H1 (cell line): ENCODE data around the gene TRIM28. TPM values are rescaled to one million over a fixed set of nuclear protein-coding genes. Genes with fewer than 3 reads are reported as not detected.

Experiments used
- CTCF ChIA-PET: fragments of 300-600 bp; sonication (Branson Sonifier 250); formaldehyde crosslinking; loops from one replicate; lab custom pipeline; 2021; ENCODE audit not compliant: partially characterized antibody; lab: Charles Lee
- POLR2A ChIA-PET: fragments of 300-600 bp; sonication (Branson Sonifier 250); formaldehyde crosslinking; loops from one replicate; lab custom pipeline; 2021; ENCODE audit warnings: inconsistent platforms; ENCODE audit not compliant: partially characterized antibody; lab: Charles Lee
- DNase-seq, 2 experiments: peaks; one replicate each; pipeline versions ENCODE4 v3.0.0 to v3.0.0-alpha.2; 2010 to 2022; ENCODE audit warnings: low spot score in 2 of 2, low read depth in 1 of 2, mixed read lengths in 1 of 2
- FAIRE-seq: peaks from 2 replicates; lab custom pipeline; 2011; peaks lifted over from hg19 to GRCh38; lab: Jason Lieb, UNC
- H2AFZ ChIP-seq: 2 replicates; pipeline ENCODE4 v1.8.1; 2012; ENCODE audit warnings: low read length, inconsistent platforms
- H2AK5ac ChIP-seq: 2 replicates; pipeline ENCODE4 v1.6.1; 2013; ENCODE audit warnings: low read depth, low read length
- H2BK120ac ChIP-seq: replicated peaks from 2 replicates; pipeline ENCODE3; 2013; ENCODE audit warnings: low read depth, low read length, inconsistent platforms
- H2BK12ac ChIP-seq: 2 replicates; pipeline ENCODE4 v1.6.1; 2013; ENCODE audit warnings: low read depth, low read length
- H2BK15ac ChIP-seq: 2 replicates; pipeline ENCODE4 v1.6.1; 2013; ENCODE audit warnings: low read length
- H2BK20ac ChIP-seq: 2 replicates; pipeline ENCODE4 v1.6.1; 2013; ENCODE audit warnings: low read length
- H2BK5ac ChIP-seq: 2 replicates; pipeline ENCODE4 v1.6.1; 2013; ENCODE audit warnings: low read depth, low read length
- H3K14ac ChIP-seq: 2 replicates; pipeline ENCODE4 v1.6.1; 2013; ENCODE audit warnings: inconsistent platforms; ENCODE audit not compliant: insufficient read length
- H3K18ac ChIP-seq: 2 replicates; pipeline ENCODE4 v1.6.1; 2013; ENCODE audit warnings: low read length; ENCODE audit errors: extremely low read depth
- H3K23ac ChIP-seq: 2 replicates; pipeline ENCODE4 v1.6.1; 2013; ENCODE audit warnings: inconsistent platforms; ENCODE audit not compliant: insufficient read length
- H3K23me2 ChIP-seq: 2 replicates; pipeline ENCODE4 v1.6.1; 2013; ENCODE audit warnings: low read depth, low read length
- H3K27ac ChIP-seq: 2 replicates; pipeline ENCODE4 v1.6.1; 2011; ENCODE audit warnings: low read depth, low read length, inconsistent platforms
- H3K27me3 ChIP-seq, 4 experiments: replicated peaks in 1 of 4; 1 replicate in 1 of 4; 2 replicates in 3 of 4; pipeline versions ENCODE4 v1.6.1 to v1.8.1; 2011 to 2013; ENCODE audit warnings: low read length in 3 of 4, mild to moderate bottlenecking in 3 of 4, inconsistent platforms in 2 of 4, mixed read lengths in 2 of 4, moderate library complexity in 1 of 4; ENCODE audit not compliant: control insufficient read depth in 3 of 4, insufficient read depth in 3 of 4; ENCODE audit errors: extremely low read depth in 1 of 4
- H3K36me3 ChIP-seq, 4 experiments: 2 replicates each; pipeline versions ENCODE4 v1.6.1 to v1.8.1; 2011 to 2013; ENCODE audit warnings: mild to moderate bottlenecking in 4 of 4, low read length in 3 of 4, moderate library complexity in 2 of 4, control low read depth in 1 of 4, inconsistent platforms in 1 of 4; ENCODE audit not compliant: insufficient read depth in 4 of 4, control insufficient read depth in 2 of 4
- H3K4ac ChIP-seq: replicated peaks from 2 replicates; pipeline ENCODE3; 2013; ENCODE audit warnings: low read length, low read depth, mixed read lengths, inconsistent platforms; ENCODE audit not compliant: insufficient read length
- H3K4me1 ChIP-seq, 4 experiments: replicated peaks in 1 of 4; 1 replicate in 1 of 4; 2 replicates in 3 of 4; pipeline versions ENCODE4 v1.6.1 to v1.8.1; 2011 to 2013; ENCODE audit warnings: low read length in 3 of 4, inconsistent platforms in 2 of 4, mixed read lengths in 1 of 4; ENCODE audit not compliant: insufficient read depth in 4 of 4, control insufficient read depth in 3 of 4
- H3K4me2 ChIP-seq, 2 experiments: 2 replicates each; pipeline versions ENCODE4 v1.6.1 to v1.8.1; 2011 to 2013; ENCODE audit warnings: low read depth in 2 of 2, low read length in 2 of 2, control low read depth in 1 of 2, inconsistent platforms in 1 of 2, mild to moderate bottlenecking in 1 of 2; ENCODE audit not compliant: insufficient read depth in 1 of 2
- H3K4me3 ChIP-seq, 4 experiments: fragments of 200-600, 300-600 bp in 1 of 4; sonication (generic), shearing (Covaris generic), sonication (Bioruptor Twin) in 1 of 4; 2 replicates each; pipeline versions ENCODE4 v1.5.1 to v1.8.1; 2011 to 2016; ENCODE audit warnings: low read length in 4 of 4, low read depth in 3 of 4, control low read depth in 2 of 4, inconsistent platforms in 2 of 4, mild to moderate bottlenecking in 2 of 4, mixed read lengths in 1 of 4, moderate library complexity in 1 of 4; ENCODE audit not compliant: insufficient read depth in 2 of 4; ENCODE audit errors: extremely low read depth in 1 of 4
- H3K56ac ChIP-seq: replicated peaks from 2 replicates; pipeline ENCODE3; 2013; ENCODE audit warnings: low read depth, mild to moderate bottlenecking, mixed read lengths, low read length, inconsistent platforms; ENCODE audit not compliant: insufficient read length
- H3K79me1 ChIP-seq: 2 replicates; pipeline ENCODE4 v1.6.1; 2013; ENCODE audit warnings: low read depth, low read length, control low read depth
- H3K79me2 ChIP-seq, 2 experiments: 2 replicates each; pipeline versions ENCODE4 v1.6.1 to v1.8.1; 2012 to 2013; ENCODE audit warnings: low read length in 2 of 2, mild to moderate bottlenecking in 2 of 2, inconsistent platforms in 1 of 2; ENCODE audit not compliant: insufficient read depth in 2 of 2, control insufficient read depth in 1 of 2
- H3K9ac ChIP-seq, 4 experiments: replicated peaks in 1 of 4; 1 replicate in 1 of 4; 2 replicates in 3 of 4; pipeline versions ENCODE4 v1.6.1 to v1.8.1; 2011 to 2013; ENCODE audit warnings: low read depth in 3 of 4, low read length in 3 of 4, control low read depth in 2 of 4, mild to moderate bottlenecking in 2 of 4, moderate library complexity in 2 of 4, inconsistent platforms in 1 of 4; ENCODE audit errors: extremely low read depth in 1 of 4
- H3K9me3 ChIP-seq, 2 experiments: 2 replicates each; pipeline versions ENCODE4 v1.6.1 to v1.8.1; 2012 to 2013; ENCODE audit warnings: mild to moderate bottlenecking in 2 of 2, moderate library complexity in 2 of 2, control low read depth in 1 of 2, inconsistent platforms in 1 of 2, low read depth in 1 of 2, low read length in 1 of 2, mixed read lengths in 1 of 2; ENCODE audit not compliant: insufficient read depth in 2 of 2
- H4K20me1 ChIP-seq, 2 experiments: replicated peaks in 1 of 2; 2 replicates each; pipeline versions ENCODE3 to v1.8.1; 2011 to 2013; ENCODE audit warnings: inconsistent platforms in 2 of 2, low read length in 2 of 2, mild to moderate bottlenecking in 1 of 2; ENCODE audit not compliant: insufficient read depth in 2 of 2, control insufficient read depth in 1 of 2
- H4K5ac ChIP-seq: 2 replicates; pipeline ENCODE4 v1.6.1; 2013; ENCODE audit warnings: low read length, low read depth, mixed read lengths, inconsistent platforms; ENCODE audit not compliant: insufficient read length
- H4K8ac ChIP-seq: 2 replicates; pipeline ENCODE4 v1.8.0; 2013; ENCODE audit warnings: mild to moderate bottlenecking, moderate library complexity, low read length, inconsistent platforms; ENCODE audit not compliant: insufficient read depth; ENCODE audit errors: extremely low read depth
- H4K91ac ChIP-seq: replicated peaks from 2 replicates; pipeline ENCODE3; 2013; ENCODE audit warnings: low read length, mixed read lengths, inconsistent platforms; ENCODE audit not compliant: insufficient read length
- POLR2A ChIP-seq, 2 experiments: IDR thresholded peaks; 1 replicate in 1 of 2; 2 replicates in 1 of 2; pipeline ENCODE4 v1.6.1; 2011; ENCODE audit warnings: low read depth in 2 of 2, low read length in 2 of 2, mild to moderate bottlenecking in 2 of 2; ENCODE audit errors: control extremely low read depth in 1 of 2
- SIX5 ChIP-seq: IDR thresholded peaks from 2 replicates; pipeline ENCODE4 v1.6.1; 2011; ENCODE audit warnings: mild to moderate bottlenecking, low read depth, low read length
- WGBS, 2 experiments: shearing (Covaris generic) in 1 of 2; methylation state at CpG; one replicate each; pipeline versions ENCODE4 v1.1.6 to v1.1.7; 2013 to 2015; ENCODE audit warnings: low lambda C conversion rate in 2 of 2, mixed read lengths in 2 of 2, inconsistent platforms in 1 of 2, low coverage in 1 of 2, missing lambda C conversion rate in 1 of 2; ENCODE audit not compliant: insufficient replicate concordance in 2 of 2, insufficient coverage in 1 of 2, insufficient read length in 1 of 2; ENCODE audit errors: extremely low coverage in 1 of 2, missing lambda C conversion rate in 1 of 2; 5-methylcytosine and 5-hydroxymethylcytosine counted together
- polyA plus RNA-seq, 7 experiments: library from polyadenylated mRNA; depleted of rRNA in 3 of 7; stranded (reverse) in 5 of 7; unstranded in 2 of 7; fragments of >200 nt in 5 of 7; fragments of 200-250 nt in 2 of 7; gene quantifications; 1 replicate in 5 of 7; 2 replicates in 1 of 7; 4 replicates in 1 of 7; pipeline versions ENCODE4 v1.2.1 to v1.2.3, GENCODE V29; 2011 to 2013; ENCODE audit warnings: missing spikeins in 2 of 7, mixed read lengths in 2 of 7
- total RNA-seq: library from RNA; stranded (reverse); fragmentation: NEBNext Ultra II Directional; extraction: Animal tissue kit (Norgen Biotek cat#: 25700); gene quantifications from 2 replicates; pipeline ENCODE4 v1.2.1, GENCODE V29; 2021

The TRIM28 gene
- total and polyA plus RNA-seq, 2 of the 8 experiments (the other 6 are each of a cell fraction or from before 2014, with no cell fraction given), result 1,433 to 1,442 TPM

DNA sequence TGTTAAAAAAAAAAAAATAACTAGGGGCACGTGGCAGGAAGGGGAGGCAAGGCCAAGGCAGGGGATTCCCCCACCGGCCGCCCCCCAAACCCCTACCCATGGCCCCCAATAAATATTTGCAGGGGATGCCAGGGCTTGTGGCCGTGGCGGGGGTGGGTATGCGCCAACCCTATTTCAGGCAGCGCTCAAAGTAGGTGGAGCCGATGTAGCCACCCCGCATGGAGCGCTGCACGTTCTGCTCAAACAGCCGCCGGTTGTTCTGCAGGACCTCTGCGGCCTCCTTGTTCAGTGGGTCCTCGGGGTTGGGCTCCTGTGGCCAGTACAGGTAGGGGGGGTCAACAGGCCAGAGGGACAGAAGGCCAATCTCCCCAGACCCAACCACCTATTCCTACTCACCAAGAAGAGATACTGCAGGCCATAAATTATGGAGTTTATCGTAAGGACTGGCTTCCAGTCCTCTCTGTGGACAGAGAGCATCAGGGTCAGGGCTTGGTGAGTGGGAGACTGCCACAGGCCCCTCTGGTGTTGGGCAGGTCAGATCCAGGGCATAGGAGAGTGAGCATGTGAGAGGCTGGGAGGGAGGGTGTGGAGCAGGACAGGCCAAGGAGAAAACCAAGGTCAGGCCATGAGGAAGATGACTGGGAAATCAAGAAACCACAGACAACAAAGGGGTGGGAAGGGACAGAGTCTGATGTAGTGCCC lies 12.2 kb downstream of the TRIM28 start:
- H2AFZ ChIP-seq, result no peak overlapping the region
- no peak overlapping the region; a peak in 1 of 4 replicates for H3K4me2 ChIP-seq
- peaks cover 7 to 19% of the 10 kb centered on the region in 2 experiments for H3K79me2 ChIP-seq
- no peak overlapping the region for H2AK5ac ChIP-seq
- WGBS, 2 experiments, result 99% methylated on average over 13 of the region's 16 CpGs; no CpG with 5 or more reads in 1 of the 2 experiments
- no peak overlapping the region for H3K27ac ChIP-seq
- H3K9ac ChIP-seq, result no peak overlapping the region
- 0 out of 3 replicates have a peak, but pooled peaks of 1 of the 2 experiments have one; percentile 33 for TF ChIP-seq POLR2A (IDR thresholded peaks at IDR 0.05; ENCODE audit: control extremely low read depth in 1 of 2, low read depth in 2 of 2, low read length in 2 of 2)
- no peak for TF ChIP-seq SIX5
- DNase-seq (no peak), FAIRE-seq (no peak)
- POLR2A ChIA-PET, result interaction anchor here (1.3 to 17.2 kb wide), 12 partner anchors 7 to 204 kb away, joined by 3 to 650 read pairs (median 16); partner anchors contain the start of genes CHMP2A, MZF1, RNF225 and RPS5
- no peak overlapping the region for H2BK12ac ChIP-seq
- no peak overlapping the region for H4K5ac ChIP-seq
- no peak overlapping the region for H2BK5ac ChIP-seq
- H3K4me1 ChIP-seq, result peaks cover 0 to 32% (median 17%) of the 10 kb centered on the region in 4 experiments; a peak in 6 of 7 replicates
- peaks cover 8 to 28% (median 19%) of the 10 kb centered on the region in 4 experiments for H3K36me3 ChIP-seq
- peaks cover 4% of the 10 kb centered on the region for H3K79me1 ChIP-seq
- H4K20me1 ChIP-seq, result peaks cover 2 to 11% of the 10 kb centered on the region in 2 experiments
- no peak overlapping the region for H2BK120ac ChIP-seq
- H4K91ac ChIP-seq, result no peak overlapping the region
- H3K14ac ChIP-seq, result no peak overlapping the region
- no peaks in the 10 kb centered on the region for H3K9me3 ChIP-seq
- peaks cover 24% of the 10 kb centered on the region for H3K23me2 ChIP-seq
- no peak overlapping the region for H3K23ac ChIP-seq
- H3K27me3 ChIP-seq, result no peaks in the 10 kb centered on the region; a peak in 1 of 7 replicates
- CTCF ChIA-PET, result interaction anchor here (3.6 to 4.6 kb wide), 2 partner anchors 25 to 36 kb away, joined by 24 to 33 read pairs; partner anchors contain the start of gene ZBTB45
- no peak overlapping the region for H3K4ac ChIP-seq
- H4K8ac ChIP-seq, result peak overlapping the region; percentile 32; the same call in 1 of the 2 replicates
- H2BK20ac ChIP-seq, result no peak overlapping the region
- no peak overlapping the region for H3K4me3 ChIP-seq
- H3K56ac ChIP-seq, result no peak overlapping the region
- no peak overlapping the region; the same call in 1 of the 2 replicates for H2BK15ac ChIP-seq
- H3K18ac ChIP-seq, result no peak overlapping the region
